Naive thymus-derived CD8-positive, alpha-beta T cell (primary cell): ENCODE results near the gene ACADM. TPM values are rescaled to one million over a fixed set of nuclear protein-coding genes. Genes with fewer than 3 reads are reported as not detected.
"Not testable (repeated sequence)": the region's sequence is repeated elsewhere in the genome, so short reads cannot be mapped to it uniquely, and the experiment has no call there.

Experiments
- ATAC-seq, 2 donors: fragments of 150-1000 bp; cut with Tn5 transposase in 1 of 2; sonication (Bioruptor Pico), chemical (Tn5 transposase) in 1 of 2; 1 replicate in 1 of 2; 2 replicates in 1 of 2; pipeline ENCODE4 v1.10.0; 2021; ENCODE audit warnings: mild to moderate bottlenecking in 2 of 2, moderate library complexity in 2 of 2
- POLR2A ChIA-PET: fragments of 350-600 bp; sonication (Branson Sonifier 250); formaldehyde crosslinking; loops from one replicate; lab custom pipeline; 2021; ENCODE audit warnings: antibody characterized with exemption; lab: Charles Lee
- DNase-seq, 10 donors: peaks; one replicate each; pipeline versions ENCODE4 v3.0.0 to v3.0.0-alpha.2; 2020 to 2022
- H3K27ac Mint-ChIP-seq, 10 donors: one replicate each; pipeline ENCODE4 v1.8.0; 2020 to 2022; ENCODE audit warnings: mild to moderate bottlenecking in 10 of 10, mixed read lengths in 10 of 10, moderate library complexity in 4 of 10, inconsistent platforms in 1 of 10
- H3K27me3 Mint-ChIP-seq, 5 donors: one replicate each; pipeline ENCODE4 v1.8.0; 2021 to 2022; ENCODE audit warnings: mixed read lengths in 5 of 5
- H3K36me3 Mint-ChIP-seq, 3 donors: one replicate each; pipeline ENCODE4 v1.8.0; 2020 to 2022; ENCODE audit warnings: mixed read lengths in 3 of 3, mild to moderate bottlenecking in 2 of 3, inconsistent platforms in 1 of 3
- H3K4me1 Mint-ChIP-seq, 4 donors: one replicate each; pipeline ENCODE4 v1.8.0; 2021 to 2022; ENCODE audit warnings: mixed read lengths in 4 of 4
- H3K4me3 Mint-ChIP-seq, 10 donors: one replicate each; pipeline ENCODE4 v1.8.0; 2020 to 2022; ENCODE audit warnings: mild to moderate bottlenecking in 10 of 10, mixed read lengths in 10 of 10, moderate library complexity in 6 of 10, inconsistent platforms in 1 of 10
- H3K9me3 Mint-ChIP-seq, 9 donors: one replicate each; pipeline ENCODE4 v1.8.0; 2020 to 2022; ENCODE audit warnings: mixed read lengths in 9 of 9, mild to moderate bottlenecking in 3 of 9, inconsistent platforms in 1 of 9, moderate library complexity in 1 of 9
- polyA plus RNA-seq, 3 donors: library from polyadenylated mRNA; unstranded; fragments of 300-500 nt; fragmentation: Illumina TruSeq; gene quantifications; one replicate each; pipeline ENCODE4 v1.2.3, GENCODE V29; 2021
- total RNA-seq, 8 experiments: library from RNA in 2 of 8; stranded (reverse) in 2 of 8; gene quantifications; one replicate each; pipeline ENCODE4 v1.2.3 and lab custom pipeline; 2021 to 2026

ACADM gene
- total RNA-seq (10 to 100 TPM; 29.7 to 33.1 TPM), polyA plus RNA-seq (10 to 100 TPM; 60.4 to 64.6 (median 63.2) TPM), total RNA-seq (lab: John Stamatoyannopoulos, UW) (27.1 to 52.6 (median 49.9) reads per million in 6 experiments)

DNA sequence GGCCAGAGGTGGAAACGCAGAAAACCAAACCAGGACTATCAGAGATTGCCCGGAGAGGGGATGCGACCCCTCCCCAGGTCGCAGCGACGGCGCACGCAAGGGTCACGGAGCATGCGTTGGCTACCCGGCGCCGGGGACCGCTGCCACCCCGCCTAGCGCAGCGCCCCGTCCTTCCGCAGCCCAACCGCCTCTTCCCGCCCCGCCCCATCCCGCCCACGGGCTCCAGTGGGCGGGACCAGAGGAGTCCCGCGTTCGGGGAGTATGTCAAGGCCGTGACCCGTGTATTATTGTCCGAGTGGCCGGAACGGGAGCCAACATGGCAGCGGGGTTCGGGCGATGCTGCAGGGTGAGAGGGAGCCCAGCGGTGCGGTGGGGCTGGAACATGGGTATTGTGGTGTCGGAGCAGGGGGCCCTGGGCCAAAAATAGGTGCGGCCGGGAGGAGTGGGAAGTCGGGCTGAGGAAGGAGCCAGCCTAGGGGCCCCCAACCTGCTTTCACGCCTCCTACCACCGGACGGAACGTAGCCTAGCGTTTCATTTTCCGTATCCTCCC, at the start of gene ACADM:
ACADM (plus strand) TSS at position 238 of the 551 bp plus-strand sequence; CDS start at position 317, 79 bp downstream.
- POLR2A ChIA-PET: interaction anchor here (1.8 kb wide), 1 partner anchor 61 kb away, joined by 8 read pairs; the partner anchor contains the start of gene RABGGTB
- ATAC-seq (peak; percentile 91 to 95), DNase-seq (peak in 9 of 10 donors; percentile 62 to 84 (median 78))
- peak within 1 kb of the TSS; percentile 92 to 98 (median 97) for H3K27ac Mint-ChIP-seq
- H3K4me3 Mint-ChIP-seq: peak within 1 kb of the TSS; percentile 95 to 99 (median 98)
- no peaks in the 10 kb centered on the region for H3K27me3 Mint-ChIP-seq
- H3K4me1 Mint-ChIP-seq: peaks cover 16 to 71% (median 60%) of the 10 kb centered on the region in 4 donors
- H3K9me3 Mint-ChIP-seq: no peaks in the 10 kb centered on the region
- peaks cover 0 to 3% (median 0%) of the 10 kb centered on the region in 3 donors for H3K36me3 Mint-ChIP-seq

DNA sequence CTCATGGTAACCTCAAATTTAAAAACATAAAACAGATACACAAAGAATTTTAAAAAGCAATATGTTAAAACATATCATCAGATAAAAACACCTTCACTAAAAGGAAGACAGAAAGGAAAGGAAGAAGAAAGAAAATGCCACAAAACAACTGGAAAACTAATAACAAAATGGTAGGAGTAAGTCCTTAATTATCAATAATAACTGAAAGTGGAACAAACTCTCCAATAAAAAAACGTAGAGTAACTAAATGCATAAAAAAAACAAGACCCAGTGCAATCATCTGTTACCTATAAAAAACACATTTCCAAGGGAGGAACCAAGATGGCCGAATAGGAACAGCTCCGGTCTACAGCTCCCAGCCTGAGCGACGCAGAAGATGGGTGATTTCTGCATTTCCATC, 47.1 kb upstream of the ACADM start:
- peaks cover 0 to 6% (median 0%) of the 10 kb centered on the region in 9 donors for H3K9me3 Mint-ChIP-seq
- no peak for ATAC-seq
- H3K27ac Mint-ChIP-seq: no peak overlapping the region
- POLR2A ChIA-PET: no interaction called here
- no peak overlapping the region for H3K4me3 Mint-ChIP-seq
- no peak for DNase-seq
- no peaks in the 10 kb centered on the region for H3K4me1 Mint-ChIP-seq
- H3K36me3 Mint-ChIP-seq: no peaks in the 10 kb centered on the region
- H3K27me3 Mint-ChIP-seq: peaks cover 3 to 31% (median 16%) of the 10 kb centered on the region in 5 donors

DNA sequence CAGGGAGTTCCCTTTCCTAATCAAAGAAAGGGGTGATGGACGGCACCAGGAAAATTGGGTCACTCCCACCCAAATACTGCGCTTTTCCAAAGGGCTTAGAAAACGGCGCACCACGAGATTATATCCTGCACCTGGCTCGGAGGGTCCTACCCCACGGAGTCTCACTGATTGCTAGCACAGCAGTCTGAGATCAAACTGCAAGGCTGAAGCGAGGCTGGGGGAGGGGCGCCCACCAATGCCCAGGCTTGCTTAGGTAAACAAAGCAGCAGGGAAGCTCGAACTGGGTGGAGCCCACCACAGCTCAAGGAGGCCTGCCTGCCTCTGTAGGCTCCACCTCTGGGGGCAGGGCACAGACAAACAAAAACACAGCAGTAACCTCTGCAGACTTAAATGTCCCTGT, 46.5 kb upstream of the ACADM start:
- H3K27me3 Mint-ChIP-seq: peaks cover 3 to 29% (median 16%) of the 10 kb centered on the region in 5 donors
- H3K9me3 Mint-ChIP-seq, H3K27ac Mint-ChIP-seq, H3K36me3 Mint-ChIP-seq, H3K4me1 Mint-ChIP-seq, ATAC-seq, DNase-seq, H3K4me3 Mint-ChIP-seq, POLR2A ChIA-PET: not testable (repeated sequence)

DNA sequence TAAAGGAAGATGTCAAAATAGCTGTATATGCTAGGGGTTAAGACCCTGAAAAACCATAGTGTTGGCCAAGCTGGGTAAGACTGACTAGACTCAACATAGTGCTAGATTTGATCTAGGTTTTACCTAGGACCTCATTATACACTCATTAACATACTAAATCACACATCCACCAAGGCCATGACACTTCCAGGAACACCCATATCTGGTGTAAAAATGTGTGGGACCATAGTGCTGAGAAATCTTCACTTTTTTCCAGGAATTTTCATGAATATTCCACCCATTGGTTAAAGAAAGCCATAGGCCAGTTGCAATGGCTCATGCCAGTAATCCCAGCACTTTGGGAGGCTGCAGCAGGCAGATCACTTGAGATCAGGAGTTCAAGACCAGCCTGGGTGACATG, 34.0 kb upstream of the ACADM start:
- ATAC-seq (no peak), DNase-seq (no peak)
- POLR2A ChIA-PET: no interaction called here
- Mint-ChIP-seq H3K36me3 (peaks cover 0 to 4% (median 0%) of the 10 kb centered on the region in 3 donors), H3K4me3 (no peak overlapping the region), H3K9me3 (peaks cover 0 to 12% (median 0%) of the 10 kb centered on the region in 9 donors), H3K27me3 (peaks cover 0 to 11% (median 6%) of the 10 kb centered on the region in 5 donors), H3K27ac (no peak overlapping the region), H3K4me1 (peaks cover 0 to under 1% (median 0%) of the 10 kb centered on the region in 4 donors)

DNA sequence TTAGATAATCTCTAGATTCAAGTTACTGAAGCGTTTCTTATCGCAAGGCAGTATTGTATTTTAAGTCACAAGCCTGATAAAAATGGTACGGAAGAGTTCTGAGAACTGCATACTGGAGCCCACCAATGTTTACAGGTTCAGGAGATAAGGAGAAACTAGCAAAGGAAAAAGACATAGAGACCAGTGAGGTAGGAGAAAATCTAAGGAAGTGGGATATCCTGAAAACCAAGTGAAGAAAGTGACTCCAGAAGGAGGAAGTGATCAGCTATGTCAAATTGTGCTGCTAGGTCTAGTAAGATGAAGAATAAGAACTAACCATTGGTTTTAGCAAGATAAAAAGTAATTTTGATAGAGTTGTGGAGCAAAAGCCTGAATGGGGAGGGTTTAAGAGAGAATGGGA, 31.0 kb upstream of the ACADM start:
- POLR2A ChIA-PET: no interaction called here

DNA sequence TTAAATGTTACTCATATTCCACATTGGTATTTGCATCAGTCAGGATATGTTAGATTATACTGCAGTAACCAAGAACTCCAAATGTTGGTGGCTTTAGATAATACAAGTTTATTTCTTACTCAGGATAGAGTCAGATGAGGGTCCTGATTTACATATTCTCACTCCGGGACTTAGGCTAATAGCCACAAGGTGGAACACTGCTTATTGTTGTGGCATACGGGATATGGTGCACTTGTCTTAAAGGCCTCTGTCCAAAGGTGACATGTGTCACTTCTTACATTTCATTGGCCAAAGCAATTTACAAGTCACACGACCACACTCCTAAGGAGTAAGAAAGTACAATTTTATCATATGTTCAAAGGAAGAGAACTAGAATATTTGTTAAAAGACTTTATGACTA, 28.5 kb upstream of the ACADM start:
- POLR2A ChIA-PET: no interaction called here
- no peak overlapping the region for H3K27ac Mint-ChIP-seq
- H3K36me3 Mint-ChIP-seq: no peaks in the 10 kb centered on the region
- H3K27me3 Mint-ChIP-seq: peaks cover 5 to 12% (median 9%) of the 10 kb centered on the region in 5 donors
- H3K4me1 Mint-ChIP-seq: no peaks in the 10 kb centered on the region
- DNase-seq: no peak
- no peak for ATAC-seq
- H3K4me3 Mint-ChIP-seq: no peak overlapping the region
- peaks cover 0 to 4% (median 0%) of the 10 kb centered on the region in 9 donors for H3K9me3 Mint-ChIP-seq

More for the DNA sequence above, 31.0 kb upstream of the ACADM start:
- peaks cover 4 to 9% (median 6%) of the 10 kb centered on the region in 5 donors for H3K27me3 Mint-ChIP-seq
- H3K27ac Mint-ChIP-seq: no peak overlapping the region
- no peak for DNase-seq
- H3K9me3 Mint-ChIP-seq: peaks cover 0 to 7% (median 0%) of the 10 kb centered on the region in 9 donors
- peaks cover 0 to 4% (median 0%) of the 10 kb centered on the region in 3 donors for H3K36me3 Mint-ChIP-seq
- H3K4me3 Mint-ChIP-seq: no peak overlapping the region
- ATAC-seq: no peak
- no peaks in the 10 kb centered on the region for H3K4me1 Mint-ChIP-seq

DNA sequence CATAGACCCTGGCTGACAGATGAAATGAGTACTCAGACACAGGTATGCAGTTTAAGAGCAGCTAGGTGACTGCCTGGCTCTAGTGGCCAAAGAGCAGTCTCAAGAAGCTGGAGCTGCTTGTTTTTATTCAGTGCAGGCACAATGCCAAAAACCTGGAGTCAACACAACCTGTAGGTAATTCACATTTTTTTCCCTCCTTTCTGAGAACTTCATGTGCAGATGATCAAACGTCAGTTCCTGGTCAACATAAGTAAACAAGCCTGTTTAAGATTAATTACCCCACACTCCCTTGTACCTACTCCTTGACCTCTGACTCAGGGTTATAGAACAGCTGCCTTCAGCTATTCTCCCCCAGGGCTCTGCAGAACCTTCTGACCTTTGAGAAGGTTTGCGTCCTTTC, 17.3 kb upstream of the ACADM start:
- H3K4me1 Mint-ChIP-seq: no peaks in the 10 kb centered on the region
- POLR2A ChIA-PET: no interaction called here
- H3K27me3 Mint-ChIP-seq: peaks cover 5 to 18% (median 12%) of the 10 kb centered on the region in 5 donors
- no peak overlapping the region for H3K4me3 Mint-ChIP-seq
- H3K9me3 Mint-ChIP-seq: peaks cover 0 to 5% (median 0%) of the 10 kb centered on the region in 9 donors
- peaks cover 0 to 14% (median 2%) of the 10 kb centered on the region in 3 donors for H3K36me3 Mint-ChIP-seq
- no peak for ATAC-seq
- no peak overlapping the region for H3K27ac Mint-ChIP-seq
- DNase-seq: no peak

DNA sequence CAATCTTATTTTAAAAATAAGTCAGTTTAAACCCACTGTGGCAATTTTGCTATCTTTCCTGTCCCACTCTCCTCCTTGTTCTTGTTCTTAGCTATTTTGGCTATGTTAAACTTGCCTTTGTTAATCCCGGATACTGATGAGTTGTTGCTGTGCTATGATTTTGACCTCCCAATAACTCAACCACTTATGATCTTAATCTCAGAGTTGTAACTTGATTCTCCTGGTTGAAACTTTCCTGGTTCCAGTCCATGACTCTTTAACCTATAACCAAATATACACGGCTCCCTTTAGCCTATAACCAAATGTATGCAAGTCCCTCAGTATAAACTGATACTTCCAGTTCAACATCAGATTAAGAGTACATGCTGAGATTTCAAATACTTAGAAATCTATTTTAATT, 15.6 kb upstream of the ACADM start:
- POLR2A ChIA-PET: no interaction called here
- peaks cover 0 to 5% (median 0%) of the 10 kb centered on the region in 9 donors for H3K9me3 Mint-ChIP-seq

DNA sequence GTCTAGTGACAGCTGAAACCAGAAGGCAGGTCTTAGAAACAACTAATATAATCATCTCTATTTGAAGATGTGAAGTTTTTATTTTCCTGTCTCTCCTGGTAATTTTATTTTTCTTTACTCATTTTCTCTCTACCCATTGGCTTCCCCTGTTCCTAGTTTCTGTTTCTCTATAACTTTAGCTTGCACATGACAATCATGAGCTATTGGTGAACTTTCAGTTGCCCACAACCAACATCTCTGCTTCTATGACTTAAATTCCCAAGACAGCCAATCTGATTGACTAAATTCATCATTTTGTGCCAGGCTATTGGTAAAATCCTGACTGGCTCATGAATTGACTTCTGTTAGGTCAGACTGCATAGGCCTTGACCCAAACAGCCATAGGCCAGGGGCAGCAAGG, 13.7 kb upstream of the ACADM start:
- Mint-ChIP-seq H3K36me3 (peaks cover 0 to 14% (median 2%) of the 10 kb centered on the region in 3 donors), H3K9me3 (peaks cover 0 to 5% (median 0%) of the 10 kb centered on the region in 9 donors), H3K27ac (no peak overlapping the region), H3K4me1 (no peaks in the 10 kb centered on the region), H3K4me3 (no peak overlapping the region), H3K27me3 (peaks cover 8 to 24% (median 15%) of the 10 kb centered on the region in 5 donors)
- POLR2A ChIA-PET: no interaction called here
- ATAC-seq (no peak), DNase-seq (no peak)

More for the DNA sequence above, 15.6 kb upstream of the ACADM start:
- DNase-seq (no peak), ATAC-seq (no peak)
- H3K4me1 Mint-ChIP-seq: no peaks in the 10 kb centered on the region
- H3K36me3 Mint-ChIP-seq: peaks cover 0 to 14% (median 2%) of the 10 kb centered on the region in 3 donors
- no peak overlapping the region for H3K4me3 Mint-ChIP-seq
- H3K27ac Mint-ChIP-seq: no peak overlapping the region
- H3K27me3 Mint-ChIP-seq: peaks cover 8 to 19% (median 12%) of the 10 kb centered on the region in 5 donors

DNA sequence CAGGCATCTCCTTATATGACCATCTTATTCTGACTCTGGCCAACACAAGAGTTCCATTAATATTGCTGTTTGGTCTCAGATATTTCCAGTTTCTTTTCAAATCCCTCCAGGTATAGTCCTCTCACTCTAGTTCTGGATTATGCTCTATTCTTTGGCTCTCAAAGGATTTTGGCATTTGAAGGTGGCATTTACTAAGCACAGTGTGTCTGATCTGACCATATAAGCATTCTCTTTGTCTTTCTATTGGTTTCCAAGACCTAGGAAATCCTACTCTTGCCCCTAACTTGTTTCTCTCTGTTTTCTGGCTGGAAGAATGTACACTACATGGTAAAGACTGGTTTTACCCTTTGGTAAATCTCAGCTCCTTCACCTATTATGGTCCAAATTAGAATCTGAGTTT, 12.7 kb upstream of the ACADM start:
- ATAC-seq: no peak
- H3K9me3 Mint-ChIP-seq: peaks cover 0 to 5% (median 0%) of the 10 kb centered on the region in 9 donors
- POLR2A ChIA-PET: no interaction called here
- H3K4me3 Mint-ChIP-seq: no peak overlapping the region
- peaks cover 6 to 22% (median 12%) of the 10 kb centered on the region in 5 donors for H3K27me3 Mint-ChIP-seq
- no peak for DNase-seq
- peaks cover 0 to 14% (median 2%) of the 10 kb centered on the region in 3 donors for H3K36me3 Mint-ChIP-seq
- no peak overlapping the region for H3K27ac Mint-ChIP-seq
- H3K4me1 Mint-ChIP-seq: no peaks in the 10 kb centered on the region

DNA sequence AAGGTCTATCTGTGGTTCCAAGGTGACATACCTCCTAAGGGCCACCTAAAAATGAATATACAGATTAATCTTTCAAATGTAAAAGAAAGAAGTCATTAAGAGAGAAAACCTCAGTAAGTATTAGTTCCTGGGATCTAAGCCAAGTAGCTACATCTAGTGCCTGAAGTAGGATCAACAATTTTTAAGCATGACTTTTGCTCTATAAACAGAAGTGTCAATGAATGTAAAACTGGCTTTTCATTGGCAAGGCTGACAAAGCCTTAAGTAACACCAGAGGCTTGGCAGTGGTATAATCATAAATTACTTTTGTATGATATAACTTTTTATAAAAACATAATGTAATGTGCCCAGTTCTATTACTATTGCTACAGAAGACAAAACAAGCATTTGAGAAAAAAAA, 12.2 kb upstream of the ACADM start:
- no peak overlapping the region for H3K27ac Mint-ChIP-seq
- DNase-seq (no peak), ATAC-seq (no peak)
- POLR2A ChIA-PET: no interaction called here
- no peaks in the 10 kb centered on the region for H3K4me1 Mint-ChIP-seq
- no peak overlapping the region for H3K4me3 Mint-ChIP-seq
- H3K9me3 Mint-ChIP-seq: peaks cover 0 to 5% (median 0%) of the 10 kb centered on the region in 9 donors
- H3K36me3 Mint-ChIP-seq: peaks cover 0 to 14% (median 1%) of the 10 kb centered on the region in 3 donors
- H3K27me3 Mint-ChIP-seq: peaks cover 4 to 22% (median 11%) of the 10 kb centered on the region in 5 donors

DNA sequence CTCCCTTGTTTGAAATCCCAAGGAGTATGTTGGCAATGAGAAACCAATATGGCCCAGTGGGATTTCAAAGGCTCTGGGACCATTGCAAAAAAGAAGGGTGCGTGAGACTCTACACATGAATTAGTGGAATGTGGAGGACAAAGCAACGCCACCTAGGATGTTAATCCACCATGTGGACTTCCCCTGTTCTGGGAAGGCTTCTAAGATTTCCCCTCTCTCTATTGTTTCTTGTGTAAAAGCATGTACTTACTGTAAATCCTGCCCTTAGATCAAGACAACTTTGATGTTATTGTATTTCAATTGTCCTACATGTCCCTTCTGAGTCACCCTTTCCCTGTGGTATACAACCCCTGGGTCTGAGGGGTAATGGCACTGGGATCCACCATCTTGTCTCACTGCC, 4.7 kb upstream of the ACADM start:
- no peaks in the 10 kb centered on the region for H3K9me3 Mint-ChIP-seq
- H3K27ac Mint-ChIP-seq: peak overlapping the region in 1 of 10 donors; percentile 36
- H3K27me3 Mint-ChIP-seq: no peaks in the 10 kb centered on the region
- POLR2A ChIA-PET: no interaction called here
- ATAC-seq: no peak
- no peaks in the 10 kb centered on the region for H3K36me3 Mint-ChIP-seq
- H3K4me1 Mint-ChIP-seq: peaks cover 10 to 34% (median 27%) of the 10 kb centered on the region in 4 donors
- DNase-seq: no peak
- H3K4me3 Mint-ChIP-seq: no peak overlapping the region

DNA sequence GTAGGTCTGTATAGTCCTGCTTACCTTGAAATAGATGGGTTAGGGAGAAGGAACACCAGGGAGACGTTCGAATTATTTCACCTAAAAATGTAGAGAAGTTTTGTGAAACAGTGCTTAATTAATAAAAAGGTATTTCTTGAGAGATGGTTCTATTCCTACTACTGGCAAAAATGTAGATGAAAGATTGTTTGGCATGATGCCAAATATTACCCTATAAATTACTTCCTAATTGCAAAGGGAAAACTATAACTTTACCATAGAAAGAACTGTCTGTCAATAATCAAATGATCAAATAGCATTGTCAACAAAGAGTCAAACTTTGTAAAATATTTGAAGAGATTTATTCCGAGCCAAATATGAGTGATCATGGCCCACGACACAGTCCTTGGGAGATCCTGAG, 4.2 kb upstream of the ACADM start:
- POLR2A ChIA-PET: no interaction called here
- no peak for ATAC-seq
- H3K4me1 Mint-ChIP-seq: peaks cover 10 to 38% (median 30%) of the 10 kb centered on the region in 4 donors
- no peaks in the 10 kb centered on the region for H3K36me3 Mint-ChIP-seq
- H3K27me3 Mint-ChIP-seq: no peaks in the 10 kb centered on the region
- H3K27ac Mint-ChIP-seq: peak overlapping the region; percentile 2 to 80 (median 65)
- peak overlapping the region in 5 of 10 donors; percentile 3 to 49 (median 31) for H3K4me3 Mint-ChIP-seq
- DNase-seq: no peak
- H3K9me3 Mint-ChIP-seq: no peaks in the 10 kb centered on the region
